Measurements from ENCODE around the gene SBF1.

SBF1 gene

GRCh38 chr22:50471962-50472361, 2.9 kb downstream of the SBF1 start:
- in situ Hi-C loops (cut with MboI; ENCODE audit: low sequenced_read_pairs, unreplicated experiment): no loop called here
- TF ChIP-seq CTCF (IDR thresholded peaks at IDR 0.05; ENCODE audit: borderline replicate concordance, control extremely low read depth, extremely low read depth, insufficient read depth, missing control alignments): no peak
- no peak for DNase-seq (ENCODE audit: low spot score)

GRCh38 chr22:50471197-50471847, 3.5 kb downstream of the SBF1 start:
- in situ Hi-C loops (cut with MboI; ENCODE audit: low sequenced_read_pairs, unreplicated experiment): no loop called here
- no peak for TF ChIP-seq CTCF (IDR thresholded peaks at IDR 0.05; ENCODE audit: borderline replicate concordance, control extremely low read depth, extremely low read depth, insufficient read depth, missing control alignments)
- DNase-seq (ENCODE audit: low spot score): no peak

- no peak for TF ChIP-seq CTCF (IDR thresholded peaks at IDR 0.05; ENCODE audit: borderline replicate concordance, control extremely low read depth, extremely low read depth, insufficient read depth, missing control alignments)
- no peak for DNase-seq (ENCODE audit: low spot score)
- in situ Hi-C loops (cut with MboI; ENCODE audit: low sequenced_read_pairs, unreplicated experiment): no loop called here
Observed at GRCh38 chr22:50470491-50470890, 4.3 kb downstream of the SBF1 start.

- DNase-seq (ENCODE audit: low spot score): peak; percentile 94
- no peak for TF ChIP-seq CTCF (IDR thresholded peaks at IDR 0.05; ENCODE audit: borderline replicate concordance, control extremely low read depth, extremely low read depth, insufficient read depth, missing control alignments)
- in situ Hi-C loops (cut with MboI; ENCODE audit: low sequenced_read_pairs, unreplicated experiment): no loop called here
Observed at GRCh38 chr22:50469377-50470305, 5.2 kb downstream of the SBF1 start.

GRCh38 chr22:50468626-50469025, 6.2 kb downstream of the SBF1 start:
- in situ Hi-C loops (cut with MboI; ENCODE audit: low sequenced_read_pairs, unreplicated experiment): no loop called here
- DNase-seq (ENCODE audit: low spot score): no peak
- TF ChIP-seq CTCF (IDR thresholded peaks at IDR 0.05; ENCODE audit: borderline replicate concordance, control extremely low read depth, extremely low read depth, insufficient read depth, missing control alignments): no peak

GRCh38 chr22:50467773-50468440, 6.9 kb downstream of the SBF1 start:
- in situ Hi-C loops (cut with MboI; ENCODE audit: low sequenced_read_pairs, unreplicated experiment): no loop called here
- DNase-seq (ENCODE audit: low spot score): no peak
- no peak for TF ChIP-seq CTCF (IDR thresholded peaks at IDR 0.05; ENCODE audit: borderline replicate concordance, control extremely low read depth, extremely low read depth, insufficient read depth, missing control alignments)

All from GM13976 (cell line).